HL-60/S4 treated with phorbol 12-myristate 13-acetate at 8.2 ng/mL for 4 days and 3 days (cell line): Measurements from ENCODE around the gene NLGN1.
"Not testable (repeated sequence)": the region's sequence is repeated elsewhere in the genome, so short reads cannot be mapped to it uniquely, and the experiment has no call there.

Source experiments
- in situ Hi-C: fragments of 300-500 bp; cut with MboI; formaldehyde crosslinking; loops from 2 replicates; pipeline ENCODE4 v1.15.0; 2022; ENCODE audit warnings: low sequenced_read_pairs

The NLGN1 gene

DNA sequence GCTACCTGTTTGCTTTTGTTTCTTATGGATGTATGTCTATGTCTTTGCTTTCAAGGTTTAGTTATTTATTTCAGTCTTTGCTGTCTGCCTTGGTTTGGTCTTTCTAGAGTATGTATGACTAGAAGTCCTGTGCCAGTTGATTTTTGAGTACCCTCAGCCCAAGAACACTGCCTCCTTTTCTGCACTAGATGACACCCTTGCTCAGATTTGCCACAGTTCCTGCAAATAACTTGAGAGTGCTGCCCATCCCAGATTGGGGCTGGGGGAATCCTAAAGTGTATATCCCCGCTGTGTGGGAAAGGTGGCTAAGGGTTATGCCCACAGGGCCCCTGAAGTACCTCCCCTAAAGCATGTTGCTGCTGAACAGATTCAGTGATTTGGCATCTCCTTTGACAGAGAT, 32.0 kb downstream of the NLGN1 start:
- in situ Hi-C loops = no loop called here

GRCh38 chr3:173430576-173430975, 33.0 kb downstream of the NLGN1 start:
- in situ Hi-C loops = no loop called here

DNA sequence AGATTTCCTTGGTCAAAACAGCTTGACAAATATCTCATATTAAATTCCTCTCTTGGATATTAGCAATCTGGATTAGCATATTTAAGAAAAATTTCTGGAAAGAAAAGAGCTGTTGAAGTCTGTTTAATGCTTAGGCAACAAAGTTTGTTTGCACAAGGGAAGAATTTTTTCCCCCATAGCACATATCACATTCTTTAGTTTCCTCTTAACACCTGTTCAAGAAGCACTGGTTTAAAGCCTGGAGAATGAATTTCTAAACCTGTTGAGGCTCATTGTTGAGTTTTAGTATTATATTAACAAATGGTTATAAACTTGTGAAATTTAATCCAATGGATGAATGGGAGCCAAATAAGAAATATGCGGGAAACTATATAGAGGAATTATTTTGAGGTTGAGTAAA, 41.5 kb downstream of the NLGN1 start:
- in situ Hi-C loops = no loop called here

DNA sequence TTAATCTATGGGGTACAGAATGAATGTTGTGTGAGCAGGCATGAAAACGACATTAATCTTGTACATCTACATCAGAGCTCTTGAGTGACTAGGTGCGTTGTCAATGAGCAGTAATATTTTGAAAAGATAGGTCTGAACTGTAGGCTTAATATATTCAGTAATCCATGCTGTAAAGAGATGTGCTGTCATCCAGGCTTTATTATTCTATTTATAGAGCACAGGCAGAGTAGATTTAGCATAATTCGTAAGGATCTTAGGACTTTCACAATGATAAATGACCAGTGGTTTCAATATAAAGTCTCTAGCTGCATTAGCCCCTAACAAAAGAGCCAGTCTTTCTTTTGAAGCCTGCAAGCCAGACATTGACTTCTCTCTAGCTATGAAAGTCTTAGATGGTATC, 43.0 kb downstream of the NLGN1 start:
- in situ Hi-C loops = no loop called here

DNA sequence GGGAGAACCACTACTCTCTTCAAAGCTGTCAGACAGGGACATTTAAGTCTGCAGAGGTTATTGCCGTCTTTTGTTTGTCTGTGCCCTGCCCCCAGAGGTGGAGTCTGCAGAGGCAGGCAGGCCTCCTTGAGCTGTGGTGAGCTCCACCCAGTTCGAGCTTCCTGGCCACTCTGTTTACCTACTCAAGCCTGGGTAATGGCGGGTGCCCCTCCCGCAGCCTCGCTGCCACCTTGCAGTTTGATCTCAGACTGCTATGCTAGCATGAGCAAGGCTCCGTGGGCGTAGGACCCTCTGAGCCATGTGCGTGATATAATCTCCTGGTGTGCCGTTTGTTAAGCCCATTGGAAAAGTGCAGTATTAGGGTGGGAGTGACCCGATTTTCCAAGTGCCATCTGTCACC, 54.0 kb downstream of the NLGN1 start:
- in situ Hi-C loops = not testable (repeated sequence)

- in situ Hi-C loops = no loop called here
Measured at GRCh38 chr3:173463250-173463649, 65.7 kb downstream of the NLGN1 start.

DNA sequence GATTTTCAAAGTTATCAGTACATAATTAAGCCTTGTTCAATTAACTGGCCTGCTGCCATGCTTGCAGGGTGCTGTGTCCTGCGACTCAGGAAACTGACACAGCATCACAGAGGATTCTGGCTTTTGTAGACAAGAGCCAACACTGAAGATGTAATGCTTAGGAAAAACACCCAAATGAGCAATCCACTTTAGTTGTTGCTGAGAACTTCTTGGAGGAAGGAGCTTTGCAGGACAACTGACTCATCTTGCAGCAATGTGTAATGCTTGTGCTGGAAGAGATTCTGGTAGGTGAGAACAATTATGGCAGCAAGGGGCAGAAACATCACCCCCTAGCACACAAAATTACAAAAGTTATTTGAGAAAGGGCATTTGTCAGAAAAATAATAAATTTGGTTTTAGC, 67.6 kb downstream of the NLGN1 start:
- in situ Hi-C loops = no loop called here

DNA sequence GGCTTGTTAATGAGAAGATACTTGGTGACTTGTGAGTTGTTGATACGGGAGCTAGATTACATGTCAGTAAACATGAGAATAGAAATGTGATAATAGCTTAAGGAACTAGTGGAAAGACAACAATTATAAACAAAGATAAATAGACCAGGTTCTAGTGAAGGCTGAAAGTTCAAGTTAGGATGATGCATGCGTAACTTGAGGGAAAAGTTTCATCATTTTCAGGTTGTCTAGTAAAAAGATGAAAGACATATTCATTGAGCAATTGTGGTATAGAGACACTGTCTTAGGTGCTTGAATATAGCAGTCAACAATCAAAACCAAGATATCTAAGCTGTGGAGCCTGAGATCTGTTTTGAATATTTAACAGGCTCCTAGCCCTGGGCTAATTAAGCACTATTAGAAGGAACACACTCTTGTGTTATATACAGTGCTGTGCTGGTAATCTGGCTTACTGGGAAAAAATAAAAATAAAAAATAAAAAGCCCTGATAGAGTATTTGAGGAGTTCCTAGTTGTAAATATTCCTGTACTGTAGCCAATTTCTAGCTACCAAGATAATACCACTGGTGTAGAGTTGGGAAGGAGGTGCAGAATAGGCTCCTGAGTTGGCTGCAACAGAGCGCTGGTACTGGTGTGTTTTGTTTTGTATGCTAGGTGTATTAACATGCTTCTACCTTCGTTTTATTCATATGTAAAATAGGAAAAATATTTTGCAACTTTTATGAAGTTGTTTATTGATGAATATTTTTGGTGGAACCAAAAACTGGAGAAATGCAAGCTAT, 68.5 kb downstream of the NLGN1 start:
- in situ Hi-C loops = no loop called here

- in situ Hi-C loops = no loop called here
Measured at GRCh38 chr3:173467501-173467900, 70.0 kb downstream of the NLGN1 start.

DNA sequence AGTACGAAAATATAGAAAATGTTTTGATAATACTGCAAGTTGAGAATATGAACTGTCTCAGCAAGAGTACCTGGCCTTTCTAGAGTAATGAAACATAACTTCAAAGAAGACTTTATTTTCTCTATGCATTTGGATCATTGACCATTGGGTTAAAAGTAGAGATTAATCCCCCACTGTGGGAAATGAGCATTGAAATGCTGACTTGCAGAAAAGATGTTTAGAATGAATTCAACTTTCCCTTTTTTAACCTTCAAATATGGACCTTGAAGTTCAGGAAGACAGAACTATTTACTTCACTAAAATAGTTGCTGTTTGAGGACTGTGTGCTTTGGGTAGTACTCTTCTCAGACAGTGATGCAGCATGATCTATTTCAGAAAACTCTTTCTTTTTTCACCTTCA, 75.7 kb downstream of the NLGN1 start:
- in situ Hi-C loops = no loop called here

GRCh38 chr3:173479301-173479700, 81.8 kb downstream of the NLGN1 start:
- in situ Hi-C loops = no loop called here

DNA sequence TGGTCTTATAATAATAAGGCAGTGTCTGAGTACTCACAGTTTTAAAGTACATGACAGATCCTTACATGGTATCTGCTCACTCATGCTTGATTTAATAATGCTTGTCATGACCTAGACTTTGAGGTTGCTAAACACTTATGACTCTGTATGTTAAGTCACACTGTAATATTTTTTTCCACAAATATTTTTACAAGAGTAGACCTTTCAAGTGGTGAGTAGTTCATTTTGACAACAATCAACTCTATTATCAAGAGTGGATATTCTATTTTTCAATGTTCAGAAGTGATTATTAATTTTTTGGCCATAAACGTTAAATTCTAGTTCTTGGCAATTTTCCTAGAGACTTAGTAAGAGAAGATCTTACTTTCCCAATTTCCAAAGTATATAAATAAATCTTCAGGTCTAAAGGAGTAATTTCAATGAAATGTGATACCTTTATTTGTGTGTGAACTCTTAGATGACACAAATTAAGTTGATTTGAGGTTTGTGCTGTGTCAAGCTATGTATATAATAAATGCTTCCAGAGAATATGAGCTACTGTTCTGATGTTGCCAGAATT, 104.5 kb downstream of the NLGN1 start:
- in situ Hi-C loops = no loop called here

DNA sequence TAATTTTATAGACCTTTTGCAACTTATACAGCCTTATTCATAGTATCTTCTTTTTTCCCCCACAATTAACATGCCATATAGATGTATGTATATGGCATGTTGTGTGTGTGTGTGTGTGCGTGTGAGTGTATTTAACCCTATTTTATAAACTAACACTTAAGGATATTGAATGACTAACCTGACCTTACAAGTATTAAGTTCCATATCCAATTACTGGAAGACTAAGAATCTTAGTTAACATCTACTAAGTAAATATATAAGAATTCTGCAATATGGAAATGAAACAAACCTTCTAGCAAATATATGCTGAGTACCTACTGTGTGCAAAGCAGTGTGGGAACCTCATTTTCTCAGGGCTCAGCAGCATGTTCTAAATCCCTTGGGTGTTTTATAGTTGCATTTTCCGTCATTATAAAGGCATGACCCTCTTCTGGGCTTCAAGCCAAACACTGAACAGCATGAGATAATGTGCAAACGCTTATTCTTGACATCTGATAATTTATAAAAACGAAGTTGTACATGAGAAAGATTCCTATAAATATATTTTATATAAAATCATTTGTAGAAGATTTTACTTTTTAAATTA, 105.5 kb downstream of the NLGN1 start:
- in situ Hi-C loops = no loop called here

DNA sequence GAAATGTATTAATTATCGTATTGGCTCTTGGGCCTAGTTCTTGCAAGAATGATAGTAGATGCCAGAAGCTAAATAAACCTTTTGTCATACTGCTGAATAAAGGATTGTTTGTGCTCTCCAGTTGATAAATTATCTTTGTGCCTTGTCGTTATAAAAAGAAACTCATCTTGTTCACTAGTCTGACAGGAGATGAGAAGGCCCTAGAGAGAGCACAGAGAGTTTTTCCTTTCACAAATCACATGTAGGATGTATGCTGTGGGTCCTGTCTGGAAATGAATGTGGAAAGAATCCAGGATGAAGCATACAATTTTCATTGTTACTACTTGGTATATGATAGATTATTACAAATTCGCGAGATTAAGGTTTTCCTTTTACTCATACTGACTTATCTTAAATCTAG, 113.0 kb downstream of the NLGN1 start:
- in situ Hi-C loops = no loop called here

DNA sequence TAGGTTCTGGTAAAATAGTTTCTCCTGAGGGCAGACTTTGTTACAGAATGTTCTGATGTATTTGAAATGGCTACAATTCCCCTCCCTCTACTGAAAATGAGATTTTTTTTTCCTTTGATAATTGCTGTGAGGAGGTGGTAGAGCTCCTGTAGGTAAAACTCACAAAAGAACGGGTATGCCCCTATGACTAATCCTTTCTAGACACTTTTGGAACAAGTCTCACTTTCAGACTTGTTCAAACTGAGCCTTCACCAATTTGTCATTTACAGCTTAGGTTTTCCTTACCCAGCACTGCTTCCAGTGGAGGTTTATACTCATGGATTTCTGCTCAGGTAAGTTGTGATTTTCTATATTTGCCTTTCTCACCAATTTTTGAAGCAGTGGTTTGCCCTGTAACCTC, 115.6 kb downstream of the NLGN1 start:
- in situ Hi-C loops = no loop called here

DNA sequence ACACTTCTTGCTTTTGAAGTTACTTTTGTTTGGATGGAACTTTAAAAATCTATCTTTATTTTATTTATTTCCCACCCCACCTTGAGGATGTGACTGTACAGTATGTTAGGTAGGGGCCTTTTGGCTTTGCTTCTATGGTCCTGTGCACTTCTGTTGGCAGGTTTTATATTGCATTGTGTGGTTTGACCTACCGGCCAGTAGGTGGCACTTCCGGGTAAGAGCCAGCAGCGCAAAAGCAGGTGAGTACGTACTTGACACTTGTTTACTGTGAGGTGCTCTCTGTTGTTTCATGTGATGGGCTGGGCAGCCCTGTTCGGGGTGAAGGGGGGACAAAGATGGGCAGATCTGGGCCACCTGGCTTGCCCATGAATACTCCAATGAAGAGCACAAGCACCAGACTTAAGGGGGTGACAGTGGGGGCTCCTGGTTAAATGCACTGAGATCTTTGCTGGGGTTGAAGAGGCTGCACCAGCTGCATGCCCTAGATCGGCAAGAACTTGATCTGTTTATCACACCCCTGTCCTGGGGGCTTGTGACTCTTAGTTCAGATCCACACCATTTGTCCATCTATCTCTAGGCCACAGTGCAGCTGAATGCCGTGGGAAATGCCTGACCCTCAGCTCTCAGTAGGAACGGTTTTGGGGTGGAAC, 131.6 kb downstream of the NLGN1 start:
- in situ Hi-C loops = no loop called here

- in situ Hi-C loops = no loop called here
Measured at GRCh38 chr3:173531602-173532001, 134.1 kb downstream of the NLGN1 start.

GRCh38 chr3:173538410-173538809, 140.9 kb downstream of the NLGN1 start:
- in situ Hi-C loops = no loop called here

GRCh38 chr3:173545590-173545989, 148.0 kb downstream of the NLGN1 start:
- in situ Hi-C loops = not testable (repeated sequence)

GRCh38 chr3:173547070-173547469, 149.5 kb downstream of the NLGN1 start:
- in situ Hi-C loops = no loop called here

DNA sequence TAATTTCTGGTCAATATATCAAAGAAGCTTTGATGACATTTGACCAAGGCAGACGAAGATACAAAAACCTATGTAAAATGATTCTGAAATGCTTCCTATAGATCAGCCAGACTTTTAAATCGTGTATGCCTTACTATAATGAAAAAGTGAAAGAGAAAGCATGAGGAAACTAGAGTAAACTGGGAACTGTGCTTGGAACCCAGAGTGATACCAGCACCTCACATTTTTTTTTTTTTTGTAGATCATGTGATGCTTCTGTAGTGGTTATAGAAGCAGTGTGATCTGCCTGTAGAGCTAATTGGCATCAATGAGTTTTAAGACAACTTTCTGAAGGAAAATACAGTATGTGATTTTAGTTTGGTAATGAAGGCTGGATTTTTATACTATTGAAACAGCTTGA, 150.7 kb downstream of the NLGN1 start:
- in situ Hi-C loops = no loop called here

DNA sequence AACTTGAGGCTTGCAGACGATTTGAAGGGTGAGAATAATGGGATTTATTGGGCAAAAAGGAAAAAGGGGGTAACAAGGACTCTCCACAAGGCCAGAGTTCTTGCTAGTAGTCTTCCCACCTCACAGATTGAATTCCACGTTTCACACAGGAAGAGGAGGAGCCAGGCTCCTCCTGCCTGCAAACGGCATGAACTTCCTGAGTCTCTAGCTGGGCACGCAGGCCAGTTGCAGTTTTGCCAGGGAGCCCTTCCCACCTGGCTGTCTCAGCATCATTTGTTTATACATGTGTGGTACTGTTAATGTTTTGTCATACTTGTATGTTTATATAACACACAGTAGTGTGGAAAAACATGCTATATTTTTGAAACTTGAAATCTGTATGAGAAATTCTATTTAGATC, 155.0 kb downstream of the NLGN1 start:
- in situ Hi-C loops = no loop called here
